SH-SY5Y (cell line): ENCODE results near the gene GP5.

ENCODE experiments used
- GATA2 ChIP-seq: IDR thresholded peaks from 2 replicates; pipeline ENCODE4 v1.6.1; 2011; ENCODE audit warnings: mild to moderate bottlenecking, low read depth, low read length
- GATA3 ChIP-seq: IDR thresholded peaks from 2 replicates; pipeline ENCODE4 v1.6.1; 2011; ENCODE audit warnings: low read depth, mild to moderate bottlenecking, low read length, moderate library complexity

GRCh38 chr3:194443901-194444300 lies 44.8 kb upstream of the GP5 start:
- TF ChIP-seq GATA2 (no peak), GATA3 (no peak)
